ENCODE data around the gene IL17RC.

DNA sequence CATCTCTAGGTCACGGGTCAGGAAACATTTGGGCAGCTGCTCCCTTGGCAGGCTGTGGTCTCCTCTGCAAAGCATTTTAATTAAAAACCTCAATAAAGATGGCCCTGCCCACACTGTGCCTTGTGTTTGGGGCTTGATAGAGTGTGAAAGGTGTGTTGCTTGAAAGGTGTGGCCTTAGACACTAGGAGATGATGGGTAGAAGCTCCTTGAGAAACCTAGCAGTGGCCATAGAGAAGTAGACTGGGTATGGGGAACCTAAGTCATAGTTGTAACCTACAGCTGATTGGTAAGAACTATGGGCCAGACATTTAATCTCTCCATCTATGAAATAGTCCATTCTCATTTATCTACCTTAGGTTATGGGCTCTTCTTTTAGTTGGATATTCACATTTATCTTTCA is 23.2 kb upstream of the IL17RC start:
- no peak for TF ChIP-seq EZH2 (IDR thresholded peaks at IDR 0.05; ENCODE audit: insufficient read depth, low read length)
- TF ChIP-seq, protein P1, sequence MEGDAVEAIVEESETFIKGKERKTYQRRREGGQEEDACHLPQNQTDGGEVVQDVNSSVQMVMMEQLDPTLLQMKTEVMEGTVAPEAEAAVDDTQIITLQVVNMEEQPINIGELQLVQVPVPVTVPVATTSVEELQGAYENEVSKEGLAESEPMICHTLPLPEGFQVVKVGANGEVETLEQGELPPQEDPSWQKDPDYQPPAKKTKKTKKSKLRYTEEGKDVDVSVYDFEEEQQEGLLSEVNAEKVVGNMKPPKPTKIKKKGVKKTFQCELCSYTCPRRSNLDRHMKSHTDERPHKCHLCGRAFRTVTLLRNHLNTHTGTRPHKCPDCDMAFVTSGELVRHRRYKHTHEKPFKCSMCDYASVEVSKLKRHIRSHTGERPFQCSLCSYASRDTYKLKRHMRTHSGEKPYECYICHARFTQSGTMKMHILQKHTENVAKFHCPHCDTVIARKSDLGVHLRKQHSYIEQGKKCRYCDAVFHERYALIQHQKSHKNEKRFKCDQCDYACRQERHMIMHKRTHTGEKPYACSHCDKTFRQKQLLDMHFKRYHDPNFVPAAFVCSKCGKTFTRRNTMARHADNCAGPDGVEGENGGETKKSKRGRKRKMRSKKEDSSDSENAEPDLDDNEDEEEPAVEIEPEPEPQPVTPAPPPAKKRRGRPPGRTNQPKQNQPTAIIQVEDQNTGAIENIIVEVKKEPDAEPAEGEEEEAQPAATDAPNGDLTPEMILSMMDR (IDR thresholded peaks at IDR 0.05; ENCODE audit: insufficient read depth, low read depth, low read length), result no peak
